ENCODE data around the gene CNKSR3.

DNA sequence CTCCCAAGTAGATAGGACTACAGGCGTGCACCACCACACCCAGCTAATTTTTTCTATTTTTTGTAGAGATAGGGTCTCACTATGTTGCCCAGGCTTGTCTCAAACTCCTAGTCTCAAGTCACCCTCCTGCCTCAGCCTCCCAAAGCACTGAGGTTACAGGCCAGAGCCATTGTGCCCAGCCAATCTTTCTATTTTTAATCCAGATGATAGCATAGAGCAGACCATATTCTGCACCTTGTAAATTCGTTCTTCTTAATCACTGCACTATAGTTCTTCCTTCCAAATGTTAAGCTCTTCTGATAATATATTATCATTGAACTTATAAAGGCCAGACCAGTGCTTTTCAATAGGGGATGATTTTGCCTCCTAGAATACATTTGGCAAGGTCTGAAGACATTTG lies 24.0 kb upstream of the CNKSR3 start:
- TF ChIP-seq POLR2AphosphoS5 (IDR thresholded peaks at IDR 0.05; ENCODE audit: low read depth, low read length) (no peak), POLR2A (IDR thresholded peaks at IDR 0.05; ENCODE audit: low read depth, low read length) (no peak), TAF1 (IDR thresholded peaks at IDR 0.05; ENCODE audit: low read depth, low read length) (no peak), SPI1 (IDR thresholded peaks at IDR 0.05; ENCODE audit: low read depth, low read length) (no peak)

Data from GM12891 (cell line).